ENCODE results near the gene MEA1.

Gene MEA1

DNA sequence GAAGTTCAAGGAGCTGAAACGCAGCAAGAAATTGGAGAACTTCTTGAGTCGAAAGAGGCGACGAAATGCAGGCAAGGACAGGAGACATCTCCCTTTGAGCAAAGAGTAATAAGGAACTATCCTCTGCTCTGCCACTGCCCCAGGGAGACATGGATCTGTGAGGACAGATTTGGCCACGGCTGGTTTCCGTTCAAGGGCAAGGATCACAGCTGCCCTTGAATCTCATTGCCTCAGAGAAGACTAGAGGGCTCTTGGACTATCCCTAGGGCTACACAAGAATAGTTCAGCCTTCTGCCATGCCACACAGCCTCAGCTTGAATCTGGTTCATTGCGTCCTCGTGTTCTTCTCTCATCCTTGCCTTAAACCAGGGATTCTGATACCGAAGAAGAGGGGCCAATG is 15.4 kb upstream of the MEA1 start:
- no peak for DNase-seq
- H2BK15ac ChIP-seq (ENCODE audit: low read depth, poor library complexity, severe bottlenecking) = no peak overlapping the region
- 96% methylated on average over 9 of the region's 9 CpGs for WGBS
- no peak overlapping the region for H3K23ac ChIP-seq (ENCODE audit: low read length in 2 of 2)
- no peak overlapping the region for H2BK5ac ChIP-seq (ENCODE audit: low read depth, low read length, poor library complexity, severe bottlenecking)
- H3K18ac ChIP-seq (ENCODE audit: low read depth in 1 of 2, low read length in 2 of 2) = no peak overlapping the region
- H3K27me3 ChIP-seq (ENCODE audit: control insufficient read depth in 1 of 2, insufficient read depth in 1 of 2, low read length in 2 of 2) = no peaks in the 10 kb centered on the region
- no peak overlapping the region for H3K4ac ChIP-seq (ENCODE audit: low read depth in 1 of 2, low read length in 2 of 2)
- no peaks in the 10 kb centered on the region for H3K9me3 ChIP-seq (ENCODE audit: control insufficient read depth, low read length)
- H2BK12ac ChIP-seq (ENCODE audit: low read length in 2 of 2) = no peak overlapping the region
- H3K4me2 ChIP-seq (ENCODE audit: low read length, poor library complexity, severe bottlenecking) = no peak overlapping the region
- peaks cover 14% of the 10 kb centered on the region for H3K79me1 ChIP-seq (replicated peaks; ENCODE audit: low read length, poor library complexity, severe bottlenecking)
- no peak overlapping the region for H3K9ac ChIP-seq (ENCODE audit: low read length)
- H2BK120ac ChIP-seq (ENCODE audit: low read depth, low read length) = no peak overlapping the region
- peaks cover 71 to 84% of the 10 kb centered on the region in 2 experiments for H3K36me3 ChIP-seq (ENCODE audit: control insufficient read depth in 1 of 2, insufficient read depth in 2 of 2, low read depth in 1 of 2, low read length in 2 of 2)
- no peak overlapping the region for H2AK5ac ChIP-seq (ENCODE audit: low read length, severe bottlenecking)
- no peaks in the 10 kb centered on the region for H3K4me1 ChIP-seq (ENCODE audit: control insufficient read depth, insufficient read depth, low read depth, low read length)
- no peak overlapping the region for H3K14ac ChIP-seq (ENCODE audit: low read length in 2 of 2)
- H4K91ac ChIP-seq (ENCODE audit: low read length) = no peak overlapping the region
- H3K27ac ChIP-seq (ENCODE audit: low read length, poor library complexity, severe bottlenecking) = no peak overlapping the region
- no peak overlapping the region for H3K4me3 ChIP-seq (ENCODE audit: insufficient read depth in 1 of 2, low read depth in 1 of 2, low read length in 2 of 2)
- H2AFZ ChIP-seq (ENCODE audit: low read depth, low read length) = no peak overlapping the region
- H4K8ac ChIP-seq (ENCODE audit: low read length) = no peak overlapping the region

DNA sequence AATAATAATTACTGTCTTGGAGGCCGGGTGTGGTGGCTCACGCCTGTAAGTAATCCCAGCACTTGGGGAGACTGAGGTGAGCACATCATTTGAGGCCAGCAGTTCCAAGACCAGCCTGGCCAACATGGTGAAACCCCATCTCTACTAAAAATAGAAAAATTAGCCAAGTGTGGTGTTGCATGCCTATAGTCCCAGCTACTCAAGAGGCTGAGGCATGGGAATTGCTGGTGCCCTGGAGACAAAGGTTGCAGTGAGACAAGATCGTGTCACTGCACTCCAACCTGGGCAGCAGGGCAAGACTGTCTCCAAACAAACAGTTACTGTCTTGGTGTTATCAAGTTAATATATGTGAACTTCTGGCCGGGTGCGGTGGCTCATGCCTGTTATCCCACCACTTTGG is 12.6 kb upstream of the MEA1 start:
- H3K9me3 ChIP-seq (ENCODE audit: control insufficient read depth, low read length) = no peaks in the 10 kb centered on the region
- no peak overlapping the region for H3K4me2 ChIP-seq (ENCODE audit: low read length, poor library complexity, severe bottlenecking)
- H3K27me3 ChIP-seq (ENCODE audit: control insufficient read depth in 1 of 2, insufficient read depth in 1 of 2, low read length in 2 of 2) = no peaks in the 10 kb centered on the region
- no peak overlapping the region for H3K4me3 ChIP-seq (ENCODE audit: insufficient read depth in 1 of 2, low read depth in 1 of 2, low read length in 2 of 2)
- no peak overlapping the region for H3K23ac ChIP-seq (ENCODE audit: low read length in 2 of 2)
- H3K27ac ChIP-seq (ENCODE audit: low read length, poor library complexity, severe bottlenecking) = no peak overlapping the region
- H3K79me1 ChIP-seq (replicated peaks; ENCODE audit: low read length, poor library complexity, severe bottlenecking) = peaks cover 14% of the 10 kb centered on the region
- no peak overlapping the region for H3K18ac ChIP-seq (ENCODE audit: low read depth in 1 of 2, low read length in 2 of 2)
- no peak overlapping the region for H3K9ac ChIP-seq (ENCODE audit: low read length)
- no peak for DNase-seq
- no peak overlapping the region for H3K14ac ChIP-seq (ENCODE audit: low read length in 2 of 2)
- no peak overlapping the region for H2BK12ac ChIP-seq (ENCODE audit: low read length in 2 of 2)
- H4K8ac ChIP-seq (ENCODE audit: low read length) = no peak overlapping the region
- no peak overlapping the region for H2AFZ ChIP-seq (ENCODE audit: low read depth, low read length)
- H4K91ac ChIP-seq (ENCODE audit: low read length) = no peak overlapping the region
- H2AK5ac ChIP-seq (ENCODE audit: low read length, severe bottlenecking) = no peak overlapping the region
- 96% methylated on average over 5 of the region's 5 CpGs for WGBS
- no peak overlapping the region for H2BK120ac ChIP-seq (ENCODE audit: low read depth, low read length)
- H3K36me3 ChIP-seq (ENCODE audit: control insufficient read depth in 1 of 2, insufficient read depth in 2 of 2, low read depth in 1 of 2, low read length in 2 of 2) = peaks cover 65 to 67% of the 10 kb centered on the region in 2 experiments
- H2BK5ac ChIP-seq (ENCODE audit: low read depth, low read length, poor library complexity, severe bottlenecking) = no peak overlapping the region
- no peak overlapping the region for H2BK15ac ChIP-seq (ENCODE audit: low read depth, poor library complexity, severe bottlenecking)
- peaks cover 8% of the 10 kb centered on the region for H3K4me1 ChIP-seq (ENCODE audit: control insufficient read depth, insufficient read depth, low read depth, low read length)
- H3K4ac ChIP-seq (ENCODE audit: low read depth in 1 of 2, low read length in 2 of 2) = no peak overlapping the region

DNA sequence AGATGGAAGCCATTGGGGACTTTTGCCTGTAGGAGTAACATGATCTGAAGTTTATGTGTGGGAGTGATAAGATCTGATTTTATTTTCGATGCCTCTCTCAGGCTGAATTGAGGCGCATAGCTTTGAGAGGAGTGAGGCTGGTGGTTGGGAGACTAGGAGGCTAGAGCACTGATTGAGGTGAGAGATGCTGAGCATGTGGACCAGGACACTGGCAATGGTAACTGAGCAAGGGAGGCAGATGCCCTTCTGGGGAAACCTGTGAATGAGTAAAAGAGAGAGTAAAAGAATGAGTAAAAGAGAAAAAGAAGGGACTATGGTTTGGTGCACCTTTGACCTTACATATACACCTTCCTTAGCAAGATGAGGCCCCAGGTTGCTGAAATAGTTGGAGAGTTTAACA is 10.7 kb upstream of the MEA1 start:
- 94% methylated on average over 2 of the region's 2 CpGs for WGBS
- no peak overlapping the region for H2BK15ac ChIP-seq (ENCODE audit: low read depth, poor library complexity, severe bottlenecking)
- no peak overlapping the region for H3K23ac ChIP-seq (ENCODE audit: low read length in 2 of 2)
- H3K14ac ChIP-seq (ENCODE audit: low read length in 2 of 2) = no peak overlapping the region
- no peak overlapping the region for H2BK5ac ChIP-seq (ENCODE audit: low read depth, low read length, poor library complexity, severe bottlenecking)
- peaks cover 68 to 72% of the 10 kb centered on the region in 2 experiments for H3K36me3 ChIP-seq (ENCODE audit: control insufficient read depth in 1 of 2, insufficient read depth in 2 of 2, low read depth in 1 of 2, low read length in 2 of 2)
- no peak overlapping the region for H3K18ac ChIP-seq (ENCODE audit: low read depth in 1 of 2, low read length in 2 of 2)
- no peak overlapping the region for H3K4me3 ChIP-seq (ENCODE audit: insufficient read depth in 1 of 2, low read depth in 1 of 2, low read length in 2 of 2)
- H3K4me2 ChIP-seq (ENCODE audit: low read length, poor library complexity, severe bottlenecking) = no peak overlapping the region
- H2AFZ ChIP-seq (ENCODE audit: low read depth, low read length) = no peak overlapping the region
- H3K27ac ChIP-seq (ENCODE audit: low read length, poor library complexity, severe bottlenecking) = no peak overlapping the region
- no peak for DNase-seq
- H2BK12ac ChIP-seq (ENCODE audit: low read length in 2 of 2) = no peak overlapping the region
- H4K8ac ChIP-seq (ENCODE audit: low read length) = no peak overlapping the region
- no peak overlapping the region for H3K4ac ChIP-seq (ENCODE audit: low read depth in 1 of 2, low read length in 2 of 2)
- peaks cover 17% of the 10 kb centered on the region for H3K4me1 ChIP-seq (ENCODE audit: control insufficient read depth, insufficient read depth, low read depth, low read length)
- no peak overlapping the region for H2AK5ac ChIP-seq (ENCODE audit: low read length, severe bottlenecking)
- no peaks in the 10 kb centered on the region for H3K9me3 ChIP-seq (ENCODE audit: control insufficient read depth, low read length)
- H2BK120ac ChIP-seq (ENCODE audit: low read depth, low read length) = no peak overlapping the region
- no peaks in the 10 kb centered on the region for H3K27me3 ChIP-seq (ENCODE audit: control insufficient read depth in 1 of 2, insufficient read depth in 1 of 2, low read length in 2 of 2)
- H4K91ac ChIP-seq (ENCODE audit: low read length) = no peak overlapping the region
- H3K79me1 ChIP-seq (replicated peaks; ENCODE audit: low read length, poor library complexity, severe bottlenecking) = peaks cover 15% of the 10 kb centered on the region
- peak overlapping the region; percentile 27 for H3K9ac ChIP-seq (ENCODE audit: low read length)

DNA sequence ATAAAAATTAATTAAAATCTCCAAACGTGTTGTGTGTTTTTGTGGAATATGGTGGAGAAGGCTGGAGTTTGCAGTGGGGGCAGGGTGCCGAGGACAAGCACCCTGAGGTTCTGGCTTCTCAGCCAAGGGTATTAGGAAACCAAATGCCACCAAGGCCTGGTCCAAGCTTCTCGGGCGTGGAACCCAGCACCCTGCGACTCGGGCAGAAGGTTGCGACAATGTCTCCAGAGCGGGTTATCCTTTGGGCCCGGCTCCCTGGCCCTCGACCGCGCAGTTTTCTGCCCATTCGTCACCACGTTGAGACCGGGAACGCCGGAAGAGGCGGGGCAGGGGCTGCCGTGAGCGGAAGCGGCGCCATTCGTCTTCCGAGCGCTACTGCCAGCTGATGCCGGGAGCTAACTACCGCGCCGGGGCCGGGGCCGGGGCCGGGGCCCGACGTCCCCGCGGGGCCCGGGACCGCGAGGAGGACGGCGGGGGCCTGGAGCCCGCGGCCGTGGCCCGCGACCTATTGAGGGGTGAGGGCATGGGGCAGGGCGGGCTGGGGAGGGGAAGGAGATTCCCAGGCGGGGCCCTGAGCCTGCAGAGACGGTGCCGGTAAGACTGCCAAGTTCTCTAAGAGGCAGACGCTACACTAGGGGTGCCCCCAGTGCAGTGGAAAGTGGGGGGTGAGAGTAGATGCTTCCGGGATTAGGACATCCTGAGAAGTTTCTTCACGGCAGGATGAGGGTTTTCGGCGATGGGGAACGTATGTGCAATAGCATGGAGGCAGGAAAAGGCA is 7.7 kb upstream of the MEA1 start, which contains the start of gene RRP36:
RRP36 (plus strand) TSS at position 354 of the 778 bp plus-strand sequence; CDS start at position 386, 32 bp downstream.
- Histone ChIP-seq H3K4me1 (ENCODE audit: control insufficient read depth, insufficient read depth, low read depth, low read length) (peaks cover 26% of the 10 kb centered on the region), H2AK5ac (ENCODE audit: low read length, severe bottlenecking) (peak within 1 kb of the TSS; percentile 86), H3K14ac (ENCODE audit: low read length in 2 of 2) (peak within 1 kb of the TSS in 1 of 2 experiments; percentile 94), H3K4ac (ENCODE audit: low read depth in 1 of 2, low read length in 2 of 2) (peak within 1 kb of the TSS; percentile 49 to 98), H3K36me3 (ENCODE audit: control insufficient read depth in 1 of 2, insufficient read depth in 2 of 2, low read depth in 1 of 2, low read length in 2 of 2) (peaks cover 63 to 71% of the 10 kb centered on the region in 2 experiments), H3K79me1 (replicated peaks; ENCODE audit: low read length, poor library complexity, severe bottlenecking) (peaks cover 26% of the 10 kb centered on the region), H2BK12ac (ENCODE audit: low read length in 2 of 2) (no peak within 1 kb of the TSS), H4K8ac (ENCODE audit: low read length) (peak within 1 kb of the TSS; percentile 91), H2BK120ac (ENCODE audit: low read depth, low read length) (peak within 1 kb of the TSS; percentile 87), H3K4me2 (ENCODE audit: low read length, poor library complexity, severe bottlenecking) (peak within 1 kb of the TSS; percentile 89), H3K9ac (ENCODE audit: low read length) (peak within 1 kb of the TSS; percentile 98), H3K4me3 (ENCODE audit: insufficient read depth in 1 of 2, low read depth in 1 of 2, low read length in 2 of 2) (peak within 1 kb of the TSS; percentile 84 to 98), H2AFZ (ENCODE audit: low read depth, low read length) (no peak within 1 kb of the TSS), H3K9me3 (ENCODE audit: control insufficient read depth, low read length) (no peaks in the 10 kb centered on the region), H3K27ac (ENCODE audit: low read length, poor library complexity, severe bottlenecking) (peak within 1 kb of the TSS; percentile 88), H4K91ac (ENCODE audit: low read length) (peak within 1 kb of the TSS; percentile 81), H2BK15ac (ENCODE audit: low read depth, poor library complexity, severe bottlenecking) (no peak within 1 kb of the TSS), H3K27me3 (ENCODE audit: control insufficient read depth in 1 of 2, insufficient read depth in 1 of 2, low read length in 2 of 2) (no peaks in the 10 kb centered on the region), H3K23ac (ENCODE audit: low read length in 2 of 2) (peak within 1 kb of the TSS in 1 of 2 experiments; percentile 98), H3K18ac (ENCODE audit: low read depth in 1 of 2, low read length in 2 of 2) (peak within 1 kb of the TSS; percentile 82 to 98), H2BK5ac (ENCODE audit: low read depth, low read length, poor library complexity, severe bottlenecking) (peak within 1 kb of the TSS; percentile 9)
- DNase-seq = peak; percentile 83
- 2% methylated on average over 56 of the region's 56 CpGs for WGBS
